Liver (tissue), 3 donors: Measurements from ENCODE around the gene HMGN4.

Experiments used
- FOXA1 ChIP-seq: IDR thresholded peaks from 2 replicates; pipeline ENCODE4 v1.6.1; 2016; ENCODE audit warnings: antibody characterized with exemption
- FOXA2 ChIP-seq: IDR thresholded peaks from 2 replicates; pipeline ENCODE4 v1.6.1; 2016; ENCODE audit warnings: antibody characterized with exemption
- JUND ChIP-seq, 2 donors: IDR thresholded peaks; 2 replicates each; pipeline ENCODE4 v1.6.1; 2016; ENCODE audit warnings: antibody characterized with exemption in 2 of 2
- RAD21 ChIP-seq, 2 donors: IDR thresholded peaks; 2 replicates each; pipeline ENCODE4 v1.6.1; 2016; ENCODE audit warnings: antibody characterized with exemption in 2 of 2, mild to moderate bottlenecking in 2 of 2
- SP1 ChIP-seq: IDR thresholded peaks from 2 replicates; pipeline ENCODE4 v1.6.1; 2018; ENCODE audit warnings: antibody characterized with exemption, mild to moderate bottlenecking
- TAF1 ChIP-seq: conservative IDR thresholded peaks from 2 replicates; pipeline ENCODE4 v1.6.1; 2016; ENCODE audit warnings: antibody characterized with exemption, mild to moderate bottlenecking
- YY1 ChIP-seq: IDR thresholded peaks from 2 replicates; pipeline ENCODE4 v1.6.1; 2016; ENCODE audit warnings: antibody characterized with exemption, mild to moderate bottlenecking
- TF ChIP-seq, protein P1 (sequence below): fragments of 150-350 bp; IDR thresholded peaks from 2 replicates; pipeline ENCODE4 v1.5.1; 2017; ENCODE audit warnings: improper control_type of control experiment, low read depth, low read length; ENCODE audit not compliant: missing input control
- TF ChIP-seq, protein P2 (sequence below): IDR thresholded peaks from 2 replicates; pipeline ENCODE4 v1.6.1; 2016; ENCODE audit warnings: antibody characterized with exemption
- TF ChIP-seq, protein P3 (sequence below): IDR thresholded peaks from 2 replicates; pipeline ENCODE4 v1.6.1; 2016; ENCODE audit warnings: antibody characterized with exemption
- donor health status: healthy.
- donor health status: healthy.

DNA sequence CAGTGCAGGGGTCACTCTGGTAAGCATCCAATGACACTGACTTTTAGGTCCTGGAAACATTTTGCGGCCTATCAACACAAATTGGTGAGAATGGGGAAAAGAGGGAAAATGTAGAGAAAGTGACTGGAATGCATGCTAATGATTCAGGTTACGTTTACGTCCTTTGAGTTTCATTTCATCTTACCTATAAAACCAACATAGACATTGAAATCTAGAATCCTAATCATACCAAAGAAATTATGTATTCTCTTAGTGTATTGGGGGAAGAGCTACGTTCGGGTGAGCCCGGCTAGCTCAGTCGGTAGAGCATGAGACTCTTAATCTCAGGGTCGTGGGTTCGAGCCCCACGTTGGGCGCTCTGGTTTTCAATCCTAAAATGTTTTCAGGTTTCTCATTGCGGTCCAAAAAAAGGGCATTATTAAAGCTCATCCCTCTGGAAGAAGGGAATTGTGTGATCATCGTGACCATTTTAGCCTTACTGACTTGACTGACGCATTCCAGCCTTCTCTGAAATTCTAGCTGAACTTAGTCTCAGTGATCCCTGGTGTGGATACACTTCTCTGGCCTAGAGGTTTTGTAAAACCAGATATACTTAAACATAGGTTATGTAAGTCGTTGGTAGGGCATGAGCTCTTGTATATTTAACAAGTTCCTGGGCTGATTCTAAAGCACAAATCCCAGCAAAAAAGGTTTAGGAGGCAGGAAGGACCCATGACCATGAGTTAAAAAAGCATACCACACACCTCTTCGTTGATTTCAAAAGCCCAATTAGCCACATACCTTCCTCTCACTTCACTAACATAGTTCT, 18.3 kb downstream of the HMGN4 start:
- TF ChIP-seq, protein P1, sequence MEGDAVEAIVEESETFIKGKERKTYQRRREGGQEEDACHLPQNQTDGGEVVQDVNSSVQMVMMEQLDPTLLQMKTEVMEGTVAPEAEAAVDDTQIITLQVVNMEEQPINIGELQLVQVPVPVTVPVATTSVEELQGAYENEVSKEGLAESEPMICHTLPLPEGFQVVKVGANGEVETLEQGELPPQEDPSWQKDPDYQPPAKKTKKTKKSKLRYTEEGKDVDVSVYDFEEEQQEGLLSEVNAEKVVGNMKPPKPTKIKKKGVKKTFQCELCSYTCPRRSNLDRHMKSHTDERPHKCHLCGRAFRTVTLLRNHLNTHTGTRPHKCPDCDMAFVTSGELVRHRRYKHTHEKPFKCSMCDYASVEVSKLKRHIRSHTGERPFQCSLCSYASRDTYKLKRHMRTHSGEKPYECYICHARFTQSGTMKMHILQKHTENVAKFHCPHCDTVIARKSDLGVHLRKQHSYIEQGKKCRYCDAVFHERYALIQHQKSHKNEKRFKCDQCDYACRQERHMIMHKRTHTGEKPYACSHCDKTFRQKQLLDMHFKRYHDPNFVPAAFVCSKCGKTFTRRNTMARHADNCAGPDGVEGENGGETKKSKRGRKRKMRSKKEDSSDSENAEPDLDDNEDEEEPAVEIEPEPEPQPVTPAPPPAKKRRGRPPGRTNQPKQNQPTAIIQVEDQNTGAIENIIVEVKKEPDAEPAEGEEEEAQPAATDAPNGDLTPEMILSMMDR = no peak
- TF ChIP-seq RAD21 (IDR thresholded peaks at IDR 0.05) (no peak), YY1 (peak; percentile 40), TAF1 (no peak), SP1 (no peak), FOXA1 (no peak), JUND (IDR thresholded peaks at IDR 0.05) (no peak), FOXA2 (no peak)
- TF ChIP-seq, protein P2, sequence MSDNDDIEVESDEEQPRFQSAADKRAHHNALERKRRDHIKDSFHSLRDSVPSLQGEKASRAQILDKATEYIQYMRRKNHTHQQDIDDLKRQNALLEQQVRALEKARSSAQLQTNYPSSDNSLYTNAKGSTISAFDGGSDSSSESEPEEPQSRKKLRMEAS = no peak
- TF ChIP-seq, protein P3, sequence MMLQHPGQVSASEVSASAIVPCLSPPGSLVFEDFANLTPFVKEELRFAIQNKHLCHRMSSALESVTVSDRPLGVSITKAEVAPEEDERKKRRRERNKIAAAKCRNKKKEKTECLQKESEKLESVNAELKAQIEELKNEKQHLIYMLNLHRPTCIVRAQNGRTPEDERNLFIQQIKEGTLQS = peak; percentile 95
